Mucosa of rectum (tissue), 2 donors: ENCODE data around the gene KLLN.
"Not testable (repeated sequence)": the region's sequence is repeated elsewhere in the genome, so short reads cannot be mapped to it uniquely, and the experiment has no call there.

ENCODE experiments used
- H3K27ac ChIP-seq, 2 donors: one replicate each; pipeline ENCODE4 v1.7.0; 2013; ENCODE audit warnings: inconsistent platforms in 2 of 2, low read depth in 2 of 2, low read length in 2 of 2
- H3K27me3 ChIP-seq, 2 donors: one replicate each; pipeline ENCODE4 v1.7.0; 2013; ENCODE audit warnings: low read length in 2 of 2; ENCODE audit not compliant: control insufficient read depth in 2 of 2, insufficient read depth in 2 of 2
- H3K36me3 ChIP-seq, 2 donors: one replicate each; pipeline ENCODE4 v1.7.0; 2013; ENCODE audit warnings: low read length in 2 of 2; ENCODE audit not compliant: control insufficient read depth in 2 of 2, insufficient read depth in 2 of 2
- H3K4me1 ChIP-seq, 2 donors: one replicate each; pipeline ENCODE4 v1.7.0; 2013; ENCODE audit warnings: low read length in 2 of 2, mild to moderate bottlenecking in 1 of 2; ENCODE audit not compliant: control insufficient read depth in 2 of 2, insufficient read depth in 2 of 2
- H3K4me3 ChIP-seq, 2 donors: one replicate each; pipeline ENCODE4 v1.7.0; 2013; ENCODE audit warnings: low read length in 2 of 2
- H3K9ac ChIP-seq, 2 donors: one replicate each; pipeline ENCODE4 v1.7.0; 2013; ENCODE audit warnings: low read length in 2 of 2, low read depth in 1 of 2, mild to moderate bottlenecking in 1 of 2
- H3K9me3 ChIP-seq, 2 donors: one replicate each; pipeline ENCODE4 v1.7.0; 2013; ENCODE audit warnings: low read length in 2 of 2; ENCODE audit not compliant: control insufficient read depth in 2 of 2
- donor health status: healthy.
- donor health status: Normal muscosa, but diverticular disease.

The KLLN gene

GRCh38 chr10:87860156-87860795 lies 3.1 kb downstream of the KLLN start:
- peaks cover 14 to 16% of the 10 kb centered on the region in 2 donors for H3K4me1 ChIP-seq
- H3K27ac ChIP-seq = no peak overlapping the region
- H3K9ac ChIP-seq = no peak overlapping the region

GRCh38 chr10:87855665-87856064 lies 7.7 kb downstream of the KLLN start:
- H3K27ac ChIP-seq, H3K9ac ChIP-seq, H3K36me3 ChIP-seq, H3K27me3 ChIP-seq, H3K4me1 ChIP-seq, H3K4me3 ChIP-seq, H3K9me3 ChIP-seq: not testable (repeated sequence)

More at GRCh38 chr10:87860156-87860795, 3.1 kb downstream of the KLLN start:
- Histone ChIP-seq H3K36me3 (no peaks in the 10 kb centered on the region), H3K27me3 (no peaks in the 10 kb centered on the region), H3K4me3 (no peak overlapping the region), H3K9me3 (no peaks in the 10 kb centered on the region)

GRCh38 chr10:87855247-87855646 lies 8.1 kb downstream of the KLLN start:
- not testable (repeated sequence) for H3K4me1 ChIP-seq, H3K9me3 ChIP-seq, H3K36me3 ChIP-seq, H3K4me3 ChIP-seq, H3K9ac ChIP-seq, H3K27ac ChIP-seq, H3K27me3 ChIP-seq

GRCh38 chr10:87852089-87852488 lies 11.2 kb downstream of the KLLN start:
- Histone ChIP-seq H3K4me3 (no peak overlapping the region), H3K36me3 (no peaks in the 10 kb centered on the region), H3K9me3 (no peaks in the 10 kb centered on the region), H3K27ac (no peak overlapping the region), H3K9ac (no peak overlapping the region), H3K4me1 (no peaks in the 10 kb centered on the region), H3K27me3 (no peaks in the 10 kb centered on the region)

GRCh38 chr10:87850742-87851205 lies 12.6 kb downstream of the KLLN start:
- Histone ChIP-seq H3K27ac (no peak overlapping the region), H3K4me1 (no peaks in the 10 kb centered on the region), H3K4me3 (no peak overlapping the region), H3K27me3 (no peaks in the 10 kb centered on the region), H3K9me3 (no peaks in the 10 kb centered on the region), H3K36me3 (no peaks in the 10 kb centered on the region), H3K9ac (no peak overlapping the region)

- Histone ChIP-seq H3K27ac (no peak overlapping the region), H3K27me3 (no peaks in the 10 kb centered on the region), H3K9ac (no peak overlapping the region), H3K36me3 (no peaks in the 10 kb centered on the region), H3K4me1 (no peaks in the 10 kb centered on the region), H3K9me3 (no peaks in the 10 kb centered on the region), H3K4me3 (no peak overlapping the region)
These were observed 14.3 kb downstream of the KLLN start for GRCh38 chr10:87849001-87849400.

- H3K9ac ChIP-seq = no peak overlapping the region
- H3K9me3 ChIP-seq = no peaks in the 10 kb centered on the region
- no peaks in the 10 kb centered on the region for H3K27me3 ChIP-seq
- peaks cover 0 to 2% of the 10 kb centered on the region in 2 donors for H3K4me1 ChIP-seq
- H3K4me3 ChIP-seq = no peak overlapping the region
- H3K36me3 ChIP-seq = no peaks in the 10 kb centered on the region
- no peak overlapping the region for H3K27ac ChIP-seq
These were observed 15.8 kb downstream of the KLLN start for GRCh38 chr10:87847550-87847949.

GRCh38 chr10:87846711-87847110 lies 16.6 kb downstream of the KLLN start:
- H3K27ac ChIP-seq, H3K9me3 ChIP-seq, H3K36me3 ChIP-seq, H3K27me3 ChIP-seq, H3K9ac ChIP-seq, H3K4me1 ChIP-seq, H3K4me3 ChIP-seq: not testable (repeated sequence)

GRCh38 chr10:87846023-87846422 lies 17.3 kb downstream of the KLLN start:
- peaks cover 0 to 4% of the 10 kb centered on the region in 2 donors for H3K4me1 ChIP-seq
- H3K27ac ChIP-seq = no peak overlapping the region
- H3K9me3 ChIP-seq = no peaks in the 10 kb centered on the region
- no peaks in the 10 kb centered on the region for H3K36me3 ChIP-seq
- H3K4me3 ChIP-seq = no peak overlapping the region
- no peaks in the 10 kb centered on the region for H3K27me3 ChIP-seq
- no peak overlapping the region for H3K9ac ChIP-seq

GRCh38 chr10:87845624-87845998 lies 17.7 kb downstream of the KLLN start:
- Histone ChIP-seq H3K4me3 (no peak overlapping the region), H3K27ac (no peak overlapping the region), H3K9ac (no peak overlapping the region), H3K9me3 (no peaks in the 10 kb centered on the region), H3K36me3 (no peaks in the 10 kb centered on the region), H3K27me3 (no peaks in the 10 kb centered on the region), H3K4me1 (peaks cover 0 to 4% of the 10 kb centered on the region in 2 donors)
